HG03196 (cell line): ENCODE results near the gene MORC2.

Source experiments
- ATAC-seq: cut with Tn5 transposase; IDR thresholded peaks from one replicate; pipeline ENCODE4 v1.9.1; 2021; ENCODE audit not compliant: unreplicated experiment

The MORC2 gene

DNA sequence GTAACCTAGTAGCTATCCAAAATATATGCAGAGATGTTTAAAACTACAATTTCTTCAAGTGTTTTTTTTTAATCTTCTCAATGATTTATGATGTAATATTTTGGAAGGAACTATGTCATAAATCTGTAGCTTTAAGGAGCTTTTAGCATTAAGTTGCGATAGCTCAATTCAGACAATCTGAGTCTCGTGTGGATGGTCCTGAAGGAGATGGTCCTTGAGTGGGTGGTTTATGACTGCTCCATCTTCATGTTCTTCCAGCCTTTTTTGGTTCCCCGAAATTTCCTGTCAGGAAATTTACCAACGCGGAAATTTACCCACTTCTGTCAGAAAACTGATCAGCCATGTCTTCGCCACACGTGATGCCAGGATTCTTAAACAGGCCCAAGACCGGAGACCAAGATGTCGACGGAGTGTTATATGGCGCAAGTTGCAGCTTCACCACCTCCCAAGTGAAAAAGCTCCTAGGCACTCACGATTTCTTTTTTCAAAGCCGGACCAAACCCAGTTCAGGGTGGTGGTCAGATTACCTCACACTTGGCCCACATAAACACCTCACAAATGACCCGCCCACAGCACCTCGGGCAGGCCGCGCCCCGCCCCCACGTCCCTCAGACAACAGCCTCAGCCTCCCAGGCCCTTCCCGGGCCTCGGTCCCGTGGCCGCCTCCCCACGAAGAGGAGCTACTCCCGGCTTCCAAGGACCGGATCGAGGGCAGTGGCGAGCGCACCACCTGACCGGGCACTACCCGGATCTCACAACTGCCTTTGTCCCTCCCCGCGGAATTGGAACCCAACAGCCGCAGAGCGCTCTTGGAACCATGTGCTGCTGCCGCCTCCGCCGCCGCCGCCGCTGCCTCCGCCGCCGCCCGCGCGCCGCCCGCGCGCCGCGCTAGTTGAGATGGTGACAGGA is at the start of gene MORC2:
MORC2 (minus strand) TSS at position 760 of the 909 bp plus-strand sequence. CDS start 885 bp downstream, outside the sequence.
- peak; percentile 13 for ATAC-seq

DNA sequence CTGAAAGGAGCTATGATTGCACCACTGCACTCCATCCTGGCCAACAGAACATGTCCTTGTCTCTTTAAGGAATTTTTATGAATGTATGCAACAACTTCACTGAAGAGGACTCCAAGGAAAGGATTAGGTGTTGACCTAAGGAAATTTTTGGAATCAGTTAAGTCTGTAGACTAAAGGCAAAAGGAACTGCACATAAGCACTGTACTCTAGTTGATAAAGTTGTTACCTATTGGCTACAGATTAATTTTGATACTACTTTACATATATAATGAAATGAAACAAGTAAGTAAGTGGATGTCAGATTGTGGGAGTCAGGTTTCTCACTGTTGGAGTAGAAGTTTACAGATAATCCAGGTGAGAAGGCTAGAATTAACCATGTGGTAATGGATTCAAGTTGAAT is 37.0 kb upstream of the MORC2 start:
- no peak for ATAC-seq

DNA sequence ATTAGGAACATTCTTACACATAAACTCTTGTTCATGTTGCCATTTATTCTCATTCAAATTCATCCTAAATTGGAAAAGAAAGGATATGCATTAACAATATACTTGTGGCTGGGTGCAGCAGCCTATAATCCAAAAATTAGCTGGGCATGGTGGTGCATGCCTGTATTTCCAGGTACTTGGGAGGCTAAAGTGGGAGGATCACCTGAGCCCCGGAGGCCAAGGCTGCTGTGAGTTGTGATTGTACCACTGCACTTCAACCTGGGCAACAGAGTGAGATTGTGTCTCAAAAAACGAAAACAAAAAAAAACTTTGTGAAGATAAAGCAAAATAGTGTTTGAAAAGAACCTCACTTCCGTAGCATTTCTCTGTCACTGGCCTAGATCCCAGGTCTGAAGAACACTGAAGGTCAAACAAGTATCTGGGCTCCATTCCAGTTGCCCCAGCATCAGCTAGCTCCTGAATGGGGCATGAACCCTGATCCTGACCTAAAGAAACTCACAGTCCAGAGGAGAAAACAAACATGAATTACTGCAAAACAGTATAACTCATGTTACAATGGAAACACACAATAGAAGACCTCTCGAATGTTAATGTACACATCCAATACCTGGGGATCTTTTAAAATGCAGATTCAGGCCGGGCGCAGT is 32.7 kb upstream of the MORC2 start:
- no peak for ATAC-seq

DNA sequence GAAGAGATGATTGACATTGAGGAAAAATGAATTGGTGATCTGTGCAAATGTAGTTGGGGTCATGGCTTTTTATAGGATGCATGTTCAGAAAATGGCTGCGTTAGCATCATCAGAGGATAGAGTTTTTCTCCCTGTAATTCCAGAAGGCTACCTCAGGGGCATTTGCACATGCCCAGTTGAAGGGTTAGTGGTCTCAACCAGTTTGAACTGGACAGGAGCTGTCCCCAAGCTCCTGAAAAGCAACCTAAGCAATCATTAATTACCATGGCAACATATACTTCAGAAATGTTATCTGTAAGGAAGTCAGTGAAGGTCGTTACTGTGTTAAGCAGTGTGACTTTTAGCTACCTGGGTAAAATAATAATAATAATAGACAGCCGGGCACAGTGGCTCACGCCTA is 29.8 kb upstream of the MORC2 start:
- no peak for ATAC-seq

DNA sequence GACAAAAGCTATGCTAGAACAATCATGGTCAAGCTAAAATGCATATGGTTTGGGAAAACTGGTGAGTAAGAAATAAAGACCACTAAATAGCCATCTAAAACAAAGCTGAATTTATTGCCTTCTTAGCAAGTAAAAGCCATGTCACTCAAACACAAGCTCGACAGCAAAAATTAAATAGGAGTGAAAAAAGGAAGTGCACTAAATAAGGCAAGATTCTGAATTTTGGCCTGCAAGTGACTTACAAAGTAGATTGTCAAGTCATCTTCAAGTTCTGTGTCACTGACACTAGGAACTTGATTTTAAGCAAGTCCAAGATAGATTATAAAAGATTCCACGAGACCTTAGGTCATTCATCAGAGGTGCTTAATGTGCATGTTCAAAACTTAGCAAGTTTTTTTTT is 27.9 kb upstream of the MORC2 start:
- no peak for ATAC-seq

DNA sequence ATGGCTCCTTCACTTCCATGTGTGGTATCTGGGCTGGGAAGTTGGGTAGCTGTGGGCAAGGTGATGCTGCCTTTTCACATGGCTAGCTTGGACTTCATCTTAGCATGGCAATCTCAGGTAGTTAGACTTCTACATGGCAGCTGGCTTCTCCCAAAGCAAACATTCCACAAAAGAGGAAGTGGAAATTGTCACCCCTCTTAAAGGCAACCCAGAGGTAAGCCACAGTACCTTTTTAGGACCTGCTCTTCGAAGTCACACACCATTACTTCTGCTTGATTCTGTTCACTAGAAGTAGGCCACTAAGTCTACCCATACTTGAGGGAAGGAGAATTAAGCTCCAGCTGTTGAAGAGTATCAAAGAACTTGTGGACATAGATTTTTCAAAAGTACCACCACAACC is 26.4 kb upstream of the MORC2 start:
- ATAC-seq: no peak

DNA sequence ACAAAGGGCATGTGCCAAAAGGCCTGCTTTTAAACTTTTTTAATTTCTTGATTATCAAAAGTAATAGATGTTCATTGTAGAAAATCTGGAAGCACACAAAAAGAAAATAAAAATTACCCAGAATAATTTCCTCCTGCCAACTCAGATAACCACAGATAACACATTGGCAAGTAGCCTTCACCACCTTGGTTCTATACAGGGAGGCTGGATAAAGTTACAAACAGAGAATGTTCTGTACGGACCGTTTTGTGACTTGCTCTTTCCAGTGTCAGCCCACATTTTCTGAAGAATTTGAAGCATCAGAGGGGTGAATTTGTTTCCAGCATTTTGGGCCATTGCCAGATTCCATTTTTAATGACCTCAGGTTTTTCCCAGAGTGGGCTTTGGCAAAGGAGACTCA is 24.0 kb upstream of the MORC2 start:
- no peak for ATAC-seq

DNA sequence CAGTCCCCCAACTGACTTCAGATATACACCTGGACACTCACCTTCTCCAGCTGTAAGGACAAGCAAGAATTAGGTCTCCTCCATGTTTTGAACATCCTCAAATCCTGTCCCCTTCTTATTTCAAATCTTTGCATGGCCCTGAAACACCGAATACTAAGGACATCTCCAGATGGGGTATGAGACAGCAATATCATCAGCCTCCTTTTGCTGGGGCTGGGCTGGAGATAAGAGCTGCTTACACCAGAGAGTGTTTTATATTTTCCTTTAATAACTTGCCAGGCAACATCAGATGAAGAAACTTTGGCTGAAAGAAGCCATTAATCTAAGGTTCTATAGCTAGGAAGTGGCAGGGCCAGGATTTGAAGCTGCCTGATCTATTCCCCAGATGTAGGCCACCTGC is 22.1 kb upstream of the MORC2 start:
- ATAC-seq: no peak

DNA sequence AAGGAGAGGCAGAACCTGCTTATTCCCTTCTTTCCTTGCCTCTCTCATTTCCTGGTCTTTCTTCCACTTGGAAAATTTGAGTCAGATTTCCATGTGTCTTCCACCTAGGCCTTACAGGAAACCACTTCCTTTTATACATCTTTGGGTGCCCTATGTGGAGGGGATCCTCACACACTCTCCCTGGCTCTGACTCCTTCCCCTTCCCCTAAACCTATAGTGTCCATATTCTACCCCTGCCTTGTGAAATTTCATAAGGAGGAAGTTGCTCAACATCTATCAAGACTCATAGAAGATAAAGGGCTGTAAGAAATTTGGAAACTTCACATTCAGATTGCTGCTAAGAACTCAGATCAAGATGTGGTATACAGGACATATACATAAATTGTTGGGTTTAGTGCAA is 20.9 kb upstream of the MORC2 start:
- ATAC-seq: no peak

DNA sequence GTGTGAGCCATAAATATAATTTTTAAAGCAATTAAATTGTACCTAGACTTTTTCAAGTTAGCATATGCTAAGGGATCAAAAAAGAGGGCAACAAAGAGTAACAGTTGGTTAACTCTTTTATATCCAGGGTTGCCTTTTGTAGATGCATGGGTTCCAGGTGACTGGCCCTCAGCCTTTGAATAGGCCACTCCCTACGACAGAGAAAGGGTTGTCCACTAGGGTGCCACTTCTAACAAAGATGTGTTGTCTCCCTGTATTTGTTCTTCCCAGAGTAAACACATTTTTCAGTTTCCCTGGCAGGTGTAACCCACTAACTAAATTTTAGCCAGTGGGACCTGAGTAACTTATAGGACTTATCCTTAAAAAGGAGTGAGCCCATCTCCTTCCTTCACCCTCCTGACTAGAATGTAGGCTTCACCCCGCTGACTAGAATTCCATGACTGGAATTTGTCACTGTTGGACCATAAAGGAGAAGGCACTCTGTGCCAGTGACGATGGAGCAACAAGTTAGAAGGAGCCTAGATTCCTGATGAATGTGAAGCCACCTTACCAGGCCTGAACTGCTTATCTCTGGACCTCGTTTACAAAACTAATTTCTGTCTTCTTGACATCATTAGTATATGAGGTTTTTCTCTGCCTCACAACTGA is 17.1 kb upstream of the MORC2 start:
- ATAC-seq: no peak

DNA sequence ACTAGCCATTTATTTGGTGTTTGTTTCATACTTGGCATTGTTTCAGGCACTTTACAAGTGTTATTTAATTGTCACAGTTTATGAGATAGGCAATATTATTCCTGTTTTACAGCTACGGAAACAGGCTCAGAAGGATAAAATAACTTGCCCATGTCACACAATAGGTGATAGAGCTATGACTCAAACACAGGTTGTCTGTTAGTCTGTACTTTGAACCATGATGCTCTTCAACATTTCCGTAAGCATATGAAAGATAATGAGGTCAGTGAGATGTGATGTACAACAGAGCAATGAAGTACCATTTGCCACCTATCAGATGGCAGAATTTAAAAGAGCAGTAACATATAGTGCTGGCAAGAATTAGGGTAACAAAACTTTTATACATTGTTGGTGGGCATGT is 15.7 kb upstream of the MORC2 start:
- no peak for ATAC-seq

DNA sequence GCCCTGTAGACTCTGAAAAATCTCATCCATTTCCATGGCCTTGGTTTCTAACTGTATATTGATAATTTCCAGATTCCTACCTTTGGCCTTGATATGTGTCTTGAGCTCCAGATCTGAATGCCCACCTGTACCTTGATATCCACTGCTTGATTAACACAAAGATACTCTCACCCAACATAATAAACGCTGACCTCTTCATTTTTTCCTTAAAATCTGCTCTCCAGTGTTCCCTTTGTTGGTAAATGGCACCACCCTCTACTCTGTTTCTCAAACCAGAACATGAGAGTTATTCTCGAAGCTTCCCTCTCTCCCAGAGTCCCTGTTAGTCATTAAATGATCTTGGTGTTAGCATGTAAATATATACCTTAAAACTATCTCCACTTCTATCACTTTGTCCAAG is 13.9 kb upstream of the MORC2 start:
- ATAC-seq: no peak

DNA sequence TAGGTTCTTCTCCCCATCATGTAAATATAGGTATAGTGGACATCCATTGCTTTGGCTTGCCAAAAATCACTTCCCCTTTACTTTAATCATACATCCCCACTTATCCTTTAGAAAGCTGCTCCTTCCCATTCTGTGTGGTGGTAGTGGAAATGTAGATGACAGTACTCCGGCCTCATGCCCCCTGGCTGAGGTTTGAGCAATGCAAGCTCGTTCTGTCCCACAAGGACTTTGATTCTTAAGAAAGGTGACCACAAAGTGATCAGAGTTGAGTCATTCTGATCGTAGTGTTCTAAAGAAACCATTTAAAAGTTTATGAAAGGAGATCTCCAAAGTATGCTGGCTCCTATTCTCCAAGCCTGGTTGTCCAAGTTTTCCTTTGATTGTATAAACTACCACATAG is 11.4 kb upstream of the MORC2 start:
- no peak for ATAC-seq

DNA sequence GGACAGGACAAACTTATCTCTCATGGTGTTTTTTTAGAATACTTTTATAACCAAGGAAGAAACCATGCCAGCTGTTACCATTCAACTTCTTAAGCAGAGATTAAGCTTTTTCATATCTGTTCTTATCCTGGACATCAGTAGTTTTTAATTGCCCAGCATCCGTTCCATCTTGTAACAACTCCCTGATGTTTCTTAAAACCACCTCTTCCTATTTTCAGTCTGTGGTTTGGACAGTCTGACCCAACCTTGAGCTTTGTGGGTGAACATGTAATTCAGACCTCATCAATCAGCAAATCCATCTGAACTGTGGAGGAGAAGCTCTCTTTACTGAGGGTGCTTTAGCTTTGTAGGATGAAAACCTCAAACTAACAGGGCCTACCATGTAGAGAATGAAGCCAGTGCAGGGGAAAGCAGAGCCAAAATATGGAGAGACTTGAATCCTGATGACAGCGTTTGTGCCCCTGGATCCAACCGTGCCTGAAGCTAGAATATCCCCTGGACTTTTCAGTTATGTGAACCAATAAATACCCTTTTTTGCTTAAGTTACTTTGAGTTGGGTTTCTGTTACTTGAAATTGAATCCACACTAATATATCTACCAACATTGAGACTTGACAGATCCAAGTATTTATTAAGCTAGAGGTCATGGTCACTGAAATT is 9.9 kb upstream of the MORC2 start:
- ATAC-seq: no peak

DNA sequence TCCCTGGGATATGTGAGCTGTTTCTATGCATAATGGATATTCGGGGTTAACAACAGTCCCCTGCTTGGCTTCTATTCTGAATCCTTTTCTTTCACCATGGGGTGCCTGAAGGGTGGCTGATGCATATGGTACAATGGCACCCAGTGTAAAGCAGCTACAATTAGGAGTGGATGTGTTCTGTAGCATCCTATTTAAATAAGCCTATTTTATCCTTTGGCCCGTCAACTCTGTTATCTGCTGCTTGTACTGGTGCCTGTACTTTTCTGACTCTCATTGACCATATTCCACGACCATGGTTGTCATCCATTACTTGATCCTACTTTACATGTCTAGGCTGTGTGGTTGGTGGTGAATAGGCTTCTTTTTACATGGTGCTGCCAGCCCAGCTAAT is 1.8 kb upstream of the MORC2 start:
- no peak for ATAC-seq

DNA sequence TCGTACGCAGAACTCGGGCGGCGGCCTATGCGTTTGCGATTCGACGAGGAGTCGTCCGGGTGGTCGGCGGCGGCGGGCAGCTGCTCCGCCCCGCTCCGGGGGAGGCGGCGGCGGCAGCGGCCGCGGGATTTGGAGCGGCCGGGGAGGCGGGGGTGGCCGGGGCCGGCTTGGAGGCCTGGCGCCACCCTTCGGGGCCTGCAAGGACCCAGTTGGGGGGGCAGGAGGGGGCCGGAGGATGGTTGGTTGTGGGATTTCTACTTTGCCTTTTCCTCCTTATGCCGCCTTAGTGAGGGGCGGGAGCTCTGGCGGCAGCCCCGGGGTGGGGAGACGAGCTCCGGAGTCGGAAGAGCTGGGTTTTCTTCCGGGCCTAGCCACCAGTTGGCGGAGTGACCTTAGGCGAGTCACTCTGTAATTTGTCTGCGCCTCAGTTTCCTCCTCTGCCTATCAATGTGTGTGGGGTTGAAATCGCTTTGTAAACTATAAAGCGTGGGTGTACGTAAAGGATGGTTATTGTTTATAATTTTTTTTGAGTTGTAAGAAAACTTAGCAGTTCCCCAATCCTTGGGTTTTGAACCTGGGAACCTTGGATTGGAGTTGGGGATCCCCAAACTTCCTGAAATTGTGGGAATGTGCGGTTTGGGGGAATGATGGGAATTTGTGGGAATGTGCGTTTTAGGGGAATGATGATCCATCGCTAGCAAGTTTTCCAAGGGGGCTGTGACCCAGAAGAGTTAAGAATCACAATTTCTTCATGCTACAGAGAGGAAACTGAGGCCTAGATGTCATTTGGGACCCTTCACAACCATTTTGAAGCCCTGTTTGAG is 1.2 kb upstream of the MORC2 start:
- ATAC-seq: peak; percentile 41

DNA sequence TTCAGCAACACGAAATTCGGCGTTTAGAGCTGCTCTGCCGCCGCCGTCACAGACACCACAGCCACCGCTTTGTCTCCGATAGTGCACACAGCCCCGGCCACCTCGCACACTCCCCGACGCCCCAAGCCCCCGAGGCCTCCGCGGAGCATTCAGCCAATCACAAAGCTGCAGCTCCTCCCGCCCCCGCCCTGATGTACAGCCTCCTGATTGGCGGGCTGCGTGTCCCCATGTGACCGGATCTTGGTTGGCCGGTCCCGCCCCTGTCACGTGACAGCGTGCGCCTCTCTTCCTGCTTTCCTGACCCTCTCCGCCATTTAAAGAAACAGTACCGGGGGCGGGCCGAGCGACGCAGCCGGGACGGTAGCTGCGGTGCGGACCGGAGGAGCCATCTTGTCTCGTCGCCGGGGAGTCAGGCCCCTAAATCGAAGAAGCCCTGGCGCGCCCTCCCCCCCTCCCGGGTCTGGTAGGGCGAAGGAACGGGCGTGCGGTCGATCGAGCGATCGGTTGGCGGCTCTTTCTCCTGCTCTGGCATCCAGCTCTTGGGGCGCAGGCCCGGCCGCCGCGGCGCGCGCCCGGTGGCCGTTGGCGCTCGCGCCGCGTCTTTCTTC is 454 bp upstream of the MORC2 start, which contains the start of gene TUG1:
TUG1 (plus strand) TSS at position 342 of the 608 bp plus-strand sequence.
- peak; percentile 82 for ATAC-seq

DNA sequence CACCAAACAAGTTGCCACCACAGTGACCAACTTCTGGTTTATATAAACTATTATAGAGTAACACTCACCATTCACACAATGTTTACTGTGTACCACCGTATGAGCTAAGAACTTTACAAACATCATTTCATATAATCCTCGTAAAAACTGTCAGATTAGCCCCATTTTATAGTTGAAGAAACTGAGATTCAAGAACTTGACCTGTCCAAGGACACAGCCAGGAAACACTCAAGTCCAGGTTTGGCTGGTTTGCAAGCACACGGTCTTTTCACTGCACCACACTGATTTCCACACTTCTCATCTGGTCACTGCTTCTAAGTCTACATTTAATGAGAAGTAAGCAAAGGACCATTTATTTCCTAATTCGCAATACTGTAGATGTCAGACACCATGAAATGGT is 3.7 kb downstream of the MORC2 start:
- ATAC-seq: no peak

DNA sequence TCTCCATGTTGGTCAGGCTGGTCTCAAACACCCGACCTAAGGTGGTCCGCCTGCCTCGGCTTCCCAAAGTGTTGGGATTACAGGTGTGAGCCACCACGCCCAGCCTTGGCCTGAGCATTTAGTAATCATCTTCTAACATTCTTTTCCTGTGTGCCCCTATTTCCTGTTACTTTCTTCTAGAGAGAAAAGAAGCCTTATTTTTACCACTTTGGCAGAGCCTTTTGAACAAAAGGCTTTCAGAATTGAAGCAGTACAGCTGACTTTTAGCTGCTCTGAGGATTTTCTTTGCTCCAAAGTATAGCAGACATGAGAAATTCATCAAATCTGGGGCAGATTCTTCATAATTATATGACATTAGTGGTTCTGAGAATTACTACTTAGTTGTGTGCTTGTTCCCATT is 13.4 kb downstream of the MORC2 start:
- ATAC-seq: no peak

DNA sequence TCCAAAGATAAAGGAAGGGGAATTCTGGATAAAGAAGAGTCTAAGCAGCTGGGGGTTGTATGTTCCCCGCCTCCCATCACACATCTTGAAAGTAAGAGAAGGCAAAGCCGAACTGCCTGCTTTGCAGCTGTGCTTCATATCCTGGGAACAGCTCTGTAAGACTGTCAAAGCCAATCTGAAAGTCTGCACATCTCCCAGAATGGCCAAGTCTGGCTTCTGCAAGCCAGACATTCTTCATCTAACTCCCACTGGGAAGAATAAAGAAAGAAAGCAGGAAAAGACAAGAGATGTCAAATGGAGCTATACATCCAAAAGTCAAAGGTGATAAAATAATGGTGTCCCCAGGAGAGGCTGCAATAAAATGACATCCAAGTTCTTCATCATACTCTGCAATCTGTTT is 15.4 kb downstream of the MORC2 start:
- ATAC-seq: no peak
